D721Med (cell line): ENCODE data around the gene HIGD1C.
"Not testable (repeated sequence)": the region's sequence is repeated elsewhere in the genome, so short reads cannot be mapped to it uniquely, and the experiment has no call there.

Experiments used
- DNase-seq: peaks from one replicate; pipeline ENCODE4 v3.0.0; 2011; ENCODE audit warnings: low spot score; ENCODE audit not compliant: insufficient read length
- FAIRE-seq: peaks from 2 replicates; lab custom pipeline; 2011; peaks lifted over from hg19 to GRCh38; lab: Jason Lieb, UNC
- CTCF ChIP-seq: IDR thresholded peaks from 2 replicates; pipeline ENCODE4 v1.5.1; 2012; ENCODE audit warnings: mild to moderate bottlenecking, control low read depth; ENCODE audit not compliant: insufficient read depth; ENCODE audit errors: missing control alignments

Gene HIGD1C

GRCh38 chr12:50952510-50952909 is at the start of gene HIGD1C:
HIGD1C (plus strand) TSS chr12:50952544; CDS start chr12:50953999, 1,455 bp downstream.
- DNase-seq (no peak), FAIRE-seq (no peak)
- TF ChIP-seq CTCF = no peak

- DNase-seq, FAIRE-seq: not testable (repeated sequence)
Measured at GRCh38 chr12:50908479-50908878, 43.9 kb upstream of the HIGD1C start.

- FAIRE-seq, DNase-seq: not testable (repeated sequence)
Measured at GRCh38 chr12:50912361-50912760, 40.0 kb upstream of the HIGD1C start.

GRCh38 chr12:50913224-50913623 is 39.1 kb upstream of the HIGD1C start:
- FAIRE-seq = no peak

GRCh38 chr12:50914872-50915484 is 37.4 kb upstream of the HIGD1C start:
- FAIRE-seq = no peak
- DNase-seq = no peak
- TF ChIP-seq CTCF = no peak

More at GRCh38 chr12:50913224-50913623, 39.1 kb upstream of the HIGD1C start:
- no peak for TF ChIP-seq CTCF
- no peak for DNase-seq

GRCh38 chr12:50916292-50916691 is 36.1 kb upstream of the HIGD1C start:
- FAIRE-seq (no peak), DNase-seq (no peak)
- TF ChIP-seq CTCF = no peak

GRCh38 chr12:50918584-50919316 is 33.6 kb upstream of the HIGD1C start:
- FAIRE-seq (no peak), DNase-seq (no peak)
- no peak for TF ChIP-seq CTCF

GRCh38 chr12:50922820-50923219 is 29.5 kb upstream of the HIGD1C start:
- no peak for TF ChIP-seq CTCF
- DNase-seq (no peak), FAIRE-seq (no peak)
